ENCODE measurements around the gene TPSG1. TPM values are rescaled to one million over a fixed set of nuclear protein-coding genes. Genes with fewer than 3 reads are reported as not detected.
"Not testable (repeated sequence)": the region's sequence is repeated elsewhere in the genome, so short reads cannot be mapped to it uniquely, and the experiment has no call there.

Gene TPSG1
- total RNA-seq, 1 donor from 2014 or later: not detected

DNA sequence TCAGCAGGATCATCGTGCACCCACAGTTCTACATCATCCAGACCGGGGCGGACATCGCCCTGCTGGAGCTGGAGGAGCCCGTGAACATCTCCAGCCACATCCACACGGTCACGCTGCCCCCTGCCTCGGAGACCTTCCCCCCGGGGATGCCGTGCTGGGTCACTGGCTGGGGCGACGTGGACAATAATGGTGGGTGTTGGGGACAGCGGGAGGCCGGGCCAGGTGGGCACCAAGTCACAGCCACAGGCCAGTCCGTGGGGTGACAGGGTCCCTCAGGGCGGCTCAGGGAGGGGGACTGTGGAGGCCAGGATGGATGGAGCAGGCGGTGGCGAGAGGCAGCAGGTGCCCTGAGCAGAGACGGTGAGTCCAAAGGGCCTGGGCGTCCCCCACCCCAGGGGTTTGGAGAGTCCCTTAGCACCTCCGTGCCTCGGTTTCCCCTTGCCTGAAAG, 31.8 kb upstream of the TPSG1 start:
- no peak for DNase-seq

DNA sequence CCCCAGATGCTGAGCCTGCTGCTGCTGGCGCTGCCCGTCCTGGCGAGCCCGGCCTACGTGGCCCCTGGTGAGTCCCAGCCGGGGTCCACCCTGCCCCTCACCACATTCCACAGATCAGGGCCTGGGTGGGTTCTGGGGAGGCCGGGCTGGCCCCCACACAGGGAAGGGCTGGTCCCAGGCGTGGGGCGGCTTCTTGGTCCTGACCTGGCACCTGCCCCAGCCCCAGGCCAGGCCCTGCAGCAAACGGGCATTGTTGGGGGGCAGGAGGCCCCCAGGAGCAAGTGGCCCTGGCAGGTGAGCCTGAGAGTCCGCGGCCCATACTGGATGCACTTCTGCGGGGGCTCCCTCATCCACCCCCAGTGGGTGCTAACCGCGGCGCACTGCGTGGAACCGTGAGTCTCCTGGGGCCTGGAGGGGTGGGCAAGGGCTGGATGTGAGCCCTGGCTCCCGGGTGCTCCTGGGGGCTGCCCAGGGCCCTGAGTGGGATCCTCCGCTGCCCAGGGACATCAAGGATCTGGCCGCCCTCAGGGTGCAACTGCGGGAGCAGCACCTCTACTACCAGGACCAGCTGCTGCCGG, 31.3 kb upstream of the TPSG1 start:
- not testable (repeated sequence) for DNase-seq

DNA sequence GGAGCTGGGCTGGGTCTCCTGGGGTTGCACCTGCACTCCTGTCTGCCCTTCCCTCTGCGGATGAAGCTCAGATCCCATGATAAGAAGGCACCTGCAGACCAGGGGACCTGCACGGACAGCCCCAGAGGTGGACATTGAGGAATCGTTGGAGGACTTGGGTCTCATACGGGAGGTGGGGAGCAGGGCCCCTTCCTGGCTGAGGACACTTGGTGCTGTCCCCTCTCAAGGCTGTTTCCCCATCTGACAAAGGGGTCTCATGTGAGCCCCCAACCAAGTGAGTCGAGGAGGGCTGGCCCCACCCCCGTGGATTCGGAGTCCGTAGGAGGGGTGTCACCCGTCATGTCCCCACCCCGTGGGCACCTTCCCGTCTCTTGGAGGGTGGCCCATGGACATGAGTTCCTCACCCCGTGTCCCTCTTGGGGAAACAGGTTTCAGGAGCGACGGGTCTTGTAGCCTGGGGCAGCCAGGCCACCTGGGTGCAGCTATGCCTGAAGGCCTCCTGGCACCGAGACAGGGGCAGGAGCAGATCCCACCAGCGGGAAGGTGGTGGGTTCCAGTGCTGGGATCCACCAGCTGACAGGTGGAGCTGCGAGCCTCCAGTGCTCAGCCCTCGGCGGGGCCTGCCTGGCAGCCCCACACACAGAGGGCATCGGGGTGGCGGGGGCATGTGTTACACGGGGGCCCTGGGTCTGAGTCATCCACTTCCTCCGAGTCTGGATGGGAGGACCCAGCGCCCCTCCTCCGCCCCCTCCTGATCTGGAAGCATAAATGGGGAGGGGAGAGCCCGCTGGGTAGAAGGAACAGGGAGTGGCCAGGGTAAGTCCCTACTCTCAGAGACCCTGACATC, 30.4 kb upstream of the TPSG1 start, which contains the start of gene TPSD1:
TSS of gene TPSD1 (plus strand) at position 794 of the 847 bp plus-strand sequence. CDS start 212 bp downstream, outside the sequence.
- not testable (repeated sequence) for DNase-seq

DNA sequence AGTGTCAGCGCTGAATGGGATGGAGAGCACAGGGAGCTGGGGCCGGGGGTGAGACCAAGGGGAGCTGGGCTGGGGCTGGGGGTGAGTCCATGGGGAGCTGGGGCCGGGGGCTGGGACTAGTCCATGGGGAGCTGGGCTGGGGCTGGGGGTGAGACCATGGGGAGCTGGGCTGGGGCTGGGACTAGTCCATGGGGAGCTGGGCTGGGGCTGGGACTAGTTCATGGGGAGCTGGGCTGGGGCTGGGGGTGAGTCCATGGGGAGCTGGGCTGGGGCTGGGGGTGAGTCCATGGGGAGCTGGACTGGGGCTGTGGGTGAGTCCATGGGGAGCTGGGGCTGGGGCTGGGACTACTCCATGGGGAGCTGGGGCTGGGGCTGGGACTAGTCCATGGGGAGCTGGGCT, 29.8 kb upstream of the TPSG1 start:
- DNase-seq: not testable (repeated sequence)

DNA sequence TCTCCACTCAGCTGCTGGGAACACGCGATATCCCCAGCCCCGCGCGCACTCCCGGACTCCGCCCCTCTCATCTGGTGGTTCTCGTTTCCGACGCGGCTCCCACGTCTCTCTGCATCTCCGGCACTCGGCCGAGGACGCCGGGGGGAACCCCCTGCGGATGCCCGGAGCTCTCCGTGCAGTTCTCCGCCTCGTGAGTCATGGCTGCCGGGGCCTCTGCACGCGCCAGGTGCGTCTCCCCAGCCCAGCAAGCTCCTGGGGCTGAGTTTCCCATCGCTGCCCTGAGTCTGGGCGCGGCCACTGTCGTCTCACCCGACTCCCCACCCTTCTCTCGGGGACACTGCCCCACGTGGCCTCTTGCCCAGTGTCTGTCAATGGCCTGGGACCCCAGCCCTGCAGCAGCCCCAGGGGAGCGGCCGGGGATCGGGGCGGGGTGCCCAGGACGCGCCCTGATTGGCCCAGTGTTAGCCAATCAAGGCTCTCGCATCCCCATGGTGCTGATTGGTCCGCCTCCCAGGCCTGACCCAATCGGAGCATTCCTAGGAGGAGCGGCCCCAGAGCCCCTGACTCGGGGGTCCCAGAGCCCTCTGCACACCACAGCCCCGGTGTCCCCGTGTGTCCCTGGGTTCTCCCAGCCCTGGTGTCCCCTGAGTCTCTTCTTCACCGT, 28.8 kb upstream of the TPSG1 start:
- DNase-seq: not testable (repeated sequence)

DNA sequence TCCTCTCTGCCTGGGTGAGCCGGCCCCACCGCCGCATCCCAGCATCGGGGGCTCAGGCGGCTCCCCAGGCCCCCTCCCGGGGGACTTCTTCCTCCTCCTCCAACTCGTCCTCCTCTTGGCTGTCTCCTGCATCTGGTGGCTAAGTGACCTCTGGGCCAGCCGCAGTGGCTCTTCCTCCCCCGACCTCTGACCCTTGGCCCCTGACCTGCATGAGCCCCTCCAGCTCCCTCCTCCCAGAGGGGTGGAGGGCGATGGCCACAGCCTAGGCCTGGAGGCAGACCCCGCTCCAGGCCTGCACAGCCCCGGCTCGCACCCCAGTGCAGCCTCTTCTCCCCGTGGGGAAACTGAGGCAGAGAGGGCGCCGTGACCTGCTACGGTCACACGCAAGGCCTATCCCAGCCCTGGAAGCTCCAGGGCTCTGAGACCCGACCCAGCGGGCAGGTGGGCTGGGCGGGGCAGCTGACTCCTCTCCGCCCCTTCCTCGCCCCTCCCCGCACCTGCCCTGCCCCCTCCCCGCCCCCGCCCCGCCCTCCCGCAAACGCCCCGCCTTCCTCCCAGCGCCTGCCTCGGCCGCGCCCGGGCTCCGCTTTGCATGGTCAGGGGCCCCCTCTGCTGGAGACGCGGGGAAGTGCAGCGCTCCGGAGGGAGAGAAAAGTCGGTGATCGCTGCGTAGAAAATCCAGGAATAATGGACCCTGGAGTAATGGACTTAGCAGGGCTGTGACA, 24.1 kb upstream of the TPSG1 start:
- not testable (repeated sequence) for DNase-seq

DNA sequence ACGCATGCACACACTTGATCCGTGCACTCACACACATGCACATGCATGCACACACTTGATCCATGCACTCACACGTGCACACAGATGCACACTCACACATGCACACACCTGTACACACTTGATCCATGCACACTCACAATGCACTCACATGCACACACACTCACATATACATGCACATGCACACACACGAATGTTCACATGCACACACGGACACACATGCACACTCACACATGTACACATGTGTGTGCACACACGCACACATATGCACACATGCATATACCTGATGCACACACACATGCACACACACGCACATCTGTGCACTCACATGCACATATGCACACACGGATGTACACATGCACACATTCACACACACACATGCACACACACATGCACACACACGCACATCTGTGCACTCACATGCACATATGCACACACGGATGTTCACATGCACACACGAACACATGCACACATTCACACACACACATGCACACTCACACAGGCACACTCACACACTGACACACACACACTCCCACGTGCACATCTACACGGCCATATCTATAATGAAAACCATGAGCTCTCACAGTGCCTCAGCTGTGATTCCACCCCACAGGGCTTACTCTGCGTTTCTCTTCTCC, 23.0 kb upstream of the TPSG1 start:
- DNase-seq: not testable (repeated sequence)

DNA sequence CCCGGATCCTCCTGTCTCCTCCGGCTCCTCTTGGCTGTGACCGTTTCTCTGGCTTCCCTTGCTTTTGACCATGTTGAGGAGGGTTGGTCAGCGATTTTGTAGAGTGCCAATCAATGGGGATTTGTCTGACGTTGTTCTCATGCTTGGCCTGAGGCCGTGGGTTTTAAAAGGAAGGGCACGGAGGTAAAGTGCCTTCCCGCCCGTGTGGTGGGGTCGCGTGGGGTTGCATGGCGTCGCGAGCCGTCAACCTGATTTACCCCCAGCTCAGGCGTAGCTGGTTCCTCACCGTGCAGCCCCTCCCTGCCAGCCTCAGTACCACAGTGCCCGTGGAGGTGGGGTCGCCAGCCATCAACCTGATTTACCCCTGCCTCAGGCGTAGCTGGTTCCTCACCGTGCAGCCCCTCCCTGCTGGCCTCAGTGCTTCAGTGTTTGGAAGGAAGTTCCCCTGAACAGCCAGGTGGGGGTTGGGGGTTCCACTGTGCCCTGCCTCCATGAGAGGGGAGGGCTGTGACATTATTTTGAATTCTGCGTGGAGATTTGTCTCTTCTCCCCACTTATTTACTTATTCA, 20.5 kb upstream of the TPSG1 start:
- no peak for DNase-seq

DNA sequence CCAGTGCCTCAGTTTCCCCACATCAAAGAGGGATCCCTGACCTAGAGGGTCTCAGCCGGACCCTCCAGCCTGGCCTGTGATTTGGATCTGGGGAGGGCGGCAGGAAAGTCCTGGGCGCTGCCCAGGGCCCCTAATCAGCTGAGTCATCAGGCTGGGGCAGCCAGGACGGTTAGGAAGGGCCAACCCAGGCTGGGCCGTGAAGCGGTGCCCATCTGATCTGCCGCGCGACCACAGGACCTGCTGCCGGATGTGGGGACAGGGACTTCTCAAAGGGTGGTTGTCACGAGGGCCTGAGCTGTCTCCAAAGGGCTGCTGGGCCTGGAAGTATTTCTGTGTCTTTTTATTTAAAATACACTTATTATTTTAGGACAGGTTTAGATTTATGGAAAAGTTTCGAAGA, 19.8 kb upstream of the TPSG1 start:
- DNase-seq: no peak

DNA sequence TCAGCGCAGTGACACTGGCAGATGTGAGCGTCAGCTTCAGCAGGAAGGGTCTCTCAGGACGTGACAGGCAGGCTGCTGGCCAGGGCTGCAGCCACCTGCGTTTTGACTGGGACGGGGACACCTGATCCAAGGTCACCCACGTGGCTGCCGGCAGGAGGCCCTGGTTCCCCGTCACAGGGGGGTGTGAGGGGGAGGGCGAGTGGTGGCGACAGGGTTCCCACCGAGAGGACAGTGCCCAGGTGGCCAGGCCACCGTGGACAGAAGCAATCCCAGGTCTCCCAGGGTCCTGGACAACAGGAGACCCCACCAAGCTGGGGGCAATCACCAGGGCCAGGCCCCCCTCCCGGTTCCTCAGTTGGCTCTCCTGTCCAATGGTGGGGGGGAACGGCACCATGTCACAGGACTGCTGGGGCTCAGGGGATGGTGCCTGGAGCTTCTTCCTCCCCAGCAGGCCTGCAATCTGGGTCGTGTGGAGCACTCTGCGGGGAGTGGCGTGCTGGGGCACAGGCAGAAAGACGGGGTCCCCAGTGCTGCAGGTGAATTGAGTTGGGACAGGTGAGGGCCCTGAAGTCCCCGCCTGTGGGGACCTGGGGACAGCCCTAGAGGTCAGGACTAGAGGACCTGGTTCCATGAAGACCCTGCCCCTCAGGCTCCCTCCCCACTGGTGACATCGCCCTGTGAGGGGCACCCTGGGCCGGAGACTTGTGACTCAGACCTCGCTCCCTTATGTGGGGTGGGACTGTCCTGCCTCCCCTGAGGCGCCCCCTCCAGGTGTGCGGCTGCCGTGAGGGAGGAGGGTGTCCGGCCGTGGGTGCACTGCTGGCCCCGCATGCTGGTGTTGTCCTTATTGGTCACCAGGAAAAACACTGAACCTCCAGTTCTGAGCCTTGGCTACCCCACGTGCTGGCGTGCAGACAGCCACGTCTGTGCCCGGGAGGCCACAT, 19.1 kb upstream of the TPSG1 start:
- not testable (repeated sequence) for DNase-seq

DNA sequence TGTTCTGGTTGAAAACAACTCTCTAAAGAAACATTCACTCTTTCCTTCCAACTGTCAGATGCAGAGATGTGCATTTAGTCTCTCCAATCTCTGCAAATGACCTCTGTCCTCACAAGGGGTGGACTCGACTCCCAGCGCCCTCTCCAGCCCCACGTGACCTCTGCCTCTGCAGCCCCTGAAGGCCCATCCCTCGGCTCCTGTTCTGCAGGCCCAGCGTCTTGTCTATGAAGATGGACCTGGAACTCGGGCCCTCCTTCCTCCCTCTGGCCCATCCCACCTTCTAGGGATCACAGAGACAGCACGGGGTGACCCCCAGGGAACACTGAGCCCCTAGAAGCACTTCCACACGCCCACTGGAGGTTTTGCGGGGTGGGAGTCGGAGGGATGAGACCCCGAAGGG, 18.3 kb upstream of the TPSG1 start:
- DNase-seq: not testable (repeated sequence)

DNA sequence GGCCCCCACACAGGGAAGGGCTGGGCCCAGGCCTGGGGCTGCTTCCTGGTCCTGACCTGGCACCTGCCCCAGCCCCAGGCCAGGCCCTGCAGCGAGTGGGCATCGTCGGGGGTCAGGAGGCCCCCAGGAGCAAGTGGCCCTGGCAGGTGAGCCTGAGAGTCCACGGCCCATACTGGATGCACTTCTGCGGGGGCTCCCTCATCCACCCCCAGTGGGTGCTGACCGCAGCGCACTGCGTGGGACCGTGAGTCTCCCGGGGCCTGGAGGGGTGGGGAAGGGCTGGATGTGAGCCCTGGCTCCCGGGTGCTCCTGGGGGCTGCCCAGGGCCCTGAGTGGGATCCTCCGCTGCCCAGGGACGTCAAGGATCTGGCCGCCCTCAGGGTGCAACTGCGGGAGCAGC, 16.0 kb upstream of the TPSG1 start:
- not testable (repeated sequence) for DNase-seq

DNA sequence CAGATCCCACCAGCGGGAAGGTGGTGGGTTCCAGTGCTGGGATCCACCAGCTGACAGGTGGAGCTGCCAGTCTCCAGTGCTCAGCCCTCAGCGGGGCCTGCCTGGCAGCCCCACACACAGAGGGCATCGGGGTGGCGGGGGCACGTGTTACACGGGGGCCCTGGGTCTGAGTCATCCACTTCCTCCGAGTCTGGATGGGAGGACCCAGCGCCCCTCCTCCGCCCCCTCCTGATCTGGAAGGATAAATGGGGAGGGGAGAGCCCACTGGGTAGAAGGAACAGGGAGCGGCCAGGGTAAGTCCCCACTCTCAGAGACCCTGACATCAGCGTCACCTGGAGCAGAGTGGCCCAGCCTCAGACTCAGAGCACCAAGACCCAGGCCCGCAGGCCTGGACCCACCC, 15.4 kb upstream of the TPSG1 start, which contains the start of gene TPSAB1:
TSS of gene TPSAB1 (plus strand) at position 270 of the 400 bp plus-strand sequence. CDS start 234 bp downstream, outside the sequence.
- not testable (repeated sequence) for DNase-seq

DNA sequence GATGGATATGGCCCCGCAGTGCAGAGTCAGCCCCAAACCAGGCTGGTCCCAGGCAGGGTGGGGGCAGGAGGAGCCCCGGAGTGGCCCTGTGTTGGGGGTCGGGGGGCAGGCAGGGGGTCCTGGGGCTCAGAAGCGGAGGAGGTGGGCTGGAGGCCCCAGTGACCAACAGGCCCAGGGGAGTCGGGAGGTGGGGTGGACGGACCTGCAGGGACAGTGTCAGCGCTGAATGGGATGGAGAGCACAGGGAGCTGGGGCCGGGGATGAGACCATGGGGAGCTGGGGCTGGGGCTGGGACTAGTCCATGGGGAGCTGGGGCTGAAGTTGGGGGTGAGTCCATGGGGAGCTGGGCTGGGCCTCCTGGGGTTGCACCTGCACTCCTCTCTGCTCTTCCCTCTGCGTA, 14.5 kb upstream of the TPSG1 start:
- DNase-seq: not testable (repeated sequence)

DNA sequence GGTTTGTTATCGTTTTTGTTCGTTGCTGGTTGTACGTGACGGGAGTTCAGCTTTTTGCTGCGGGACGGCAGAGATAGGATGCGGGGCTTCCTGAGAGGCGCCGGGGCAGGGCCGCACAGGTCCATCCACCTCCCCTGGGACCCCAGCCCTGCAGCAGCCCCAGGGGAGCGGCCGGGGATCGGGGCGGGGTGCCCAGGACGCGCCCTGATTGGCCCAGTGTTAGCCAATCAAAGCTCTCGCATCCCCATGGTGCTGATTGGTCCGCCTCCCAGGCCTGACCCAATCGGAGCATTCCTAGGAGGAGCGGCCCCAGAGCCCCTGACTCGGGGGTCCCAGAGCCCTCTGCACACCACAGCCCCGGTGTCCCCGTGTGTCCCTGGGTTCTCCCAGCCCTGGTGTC, 13.8 kb upstream of the TPSG1 start:
- DNase-seq: not testable (repeated sequence)

DNA sequence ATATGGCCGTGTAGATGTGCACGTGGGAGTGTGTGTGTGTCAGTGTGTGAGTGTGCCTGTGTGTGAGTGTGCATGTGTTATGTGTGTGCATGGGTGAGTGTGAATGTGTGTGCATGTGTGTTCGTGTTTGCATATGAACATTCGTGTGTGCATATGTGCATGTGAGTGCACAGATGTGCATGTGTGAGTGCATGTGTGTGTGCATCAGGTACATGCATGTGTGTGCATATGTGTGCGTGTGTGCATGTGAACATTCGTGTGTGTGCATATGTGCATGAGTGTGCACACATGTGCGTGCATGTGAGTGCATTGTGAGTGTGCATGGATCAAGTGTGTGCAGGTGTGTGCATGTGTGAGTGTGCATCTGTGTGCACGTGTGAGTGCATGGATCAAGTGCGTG, 12.9 kb upstream of the TPSG1 start:
- no peak for DNase-seq

DNA sequence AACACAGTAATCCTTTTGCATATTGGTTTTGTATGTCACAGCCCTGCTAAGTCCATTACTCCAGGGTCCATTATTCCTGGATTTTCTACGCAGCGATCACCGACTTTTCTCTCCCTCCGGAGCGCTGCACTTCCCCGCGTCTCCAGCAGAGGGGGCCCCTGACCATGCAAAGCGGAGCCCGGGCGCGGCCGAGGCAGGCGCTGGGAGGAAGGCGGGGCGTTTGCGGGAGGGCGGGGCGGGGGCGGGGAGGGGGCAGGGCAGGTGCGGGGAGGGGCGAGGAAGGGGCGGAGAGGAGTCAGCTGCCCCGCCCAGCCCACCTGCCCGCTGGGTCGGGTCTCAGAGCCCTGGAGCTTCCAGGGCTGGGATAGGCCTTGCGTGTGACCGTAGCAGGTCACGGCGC, 11.6 kb upstream of the TPSG1 start:
- not testable (repeated sequence) for DNase-seq

DNA sequence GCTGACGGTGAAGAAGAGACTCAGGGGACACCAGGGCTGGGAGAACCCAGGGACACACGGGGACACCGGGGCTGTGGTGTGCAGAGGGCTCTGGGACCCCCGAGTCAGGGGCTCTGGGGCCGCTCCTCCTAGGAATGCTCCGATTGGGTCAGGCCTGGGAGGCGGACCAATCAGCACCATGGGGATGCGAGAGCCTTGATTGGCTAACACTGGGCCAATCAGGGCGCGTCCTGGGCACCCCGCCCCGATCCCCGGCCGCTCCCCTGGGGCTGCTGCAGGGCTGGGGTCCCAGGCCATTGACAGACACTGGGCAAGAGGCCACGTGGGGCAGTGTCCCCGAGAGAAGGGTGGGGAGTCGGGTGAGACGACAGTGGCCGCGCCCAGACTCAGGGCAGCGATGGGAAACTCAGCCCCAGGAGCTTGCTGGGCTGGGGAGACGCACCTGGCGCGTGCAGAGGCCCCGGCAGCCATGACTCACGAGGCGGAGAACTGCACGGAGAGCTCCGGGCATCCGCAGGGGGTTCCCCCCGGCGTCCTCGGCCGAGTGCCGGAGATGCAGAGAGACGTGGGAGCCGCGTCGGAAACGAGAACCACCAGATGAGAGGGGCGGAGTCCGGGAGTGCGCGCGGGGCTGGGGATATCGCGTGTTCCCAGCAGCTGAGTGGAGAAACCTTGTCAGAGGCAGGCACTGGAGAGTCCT, 7.1 kb upstream of the TPSG1 start:
- not testable (repeated sequence) for DNase-seq

DNA sequence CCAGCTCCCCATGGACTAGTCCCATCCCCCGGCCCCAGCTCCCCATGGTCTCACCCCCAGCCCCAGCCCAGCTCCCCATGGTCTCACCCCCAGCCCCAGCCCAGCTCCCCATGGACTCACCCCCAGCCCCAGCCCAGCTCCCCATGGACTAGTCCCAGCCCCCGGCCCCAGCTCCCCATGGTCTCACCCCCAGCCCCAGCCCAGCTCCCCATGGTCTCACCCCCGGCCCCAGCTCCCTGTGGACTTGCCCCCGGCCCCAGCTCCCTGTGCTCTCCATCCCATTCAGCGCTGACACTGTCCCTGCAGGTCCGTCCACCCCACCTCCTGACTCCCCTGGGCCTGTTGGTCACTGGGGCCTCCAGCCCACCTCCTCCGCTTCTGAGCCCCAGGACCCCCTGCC, 6.2 kb upstream of the TPSG1 start:
- DNase-seq: not testable (repeated sequence)

Measured in occipital lobe (tissue), 2 donors.